RKO (cell line): Measurements from ENCODE around the gene ARFGAP2.
"Not testable (repeated sequence)": the region's sequence is repeated elsewhere in the genome, so short reads cannot be mapped to it uniquely, and the experiment has no call there.

Source experiments
- DNase-seq: peaks from one replicate; pipeline ENCODE4 v3.0.0-alpha.2; 2016; ENCODE audit warnings: low spot score

The ARFGAP2 gene

GRCh38 chr11:47148270-47148669, 28.4 kb downstream of the ARFGAP2 start:
- no peak for DNase-seq

DNA sequence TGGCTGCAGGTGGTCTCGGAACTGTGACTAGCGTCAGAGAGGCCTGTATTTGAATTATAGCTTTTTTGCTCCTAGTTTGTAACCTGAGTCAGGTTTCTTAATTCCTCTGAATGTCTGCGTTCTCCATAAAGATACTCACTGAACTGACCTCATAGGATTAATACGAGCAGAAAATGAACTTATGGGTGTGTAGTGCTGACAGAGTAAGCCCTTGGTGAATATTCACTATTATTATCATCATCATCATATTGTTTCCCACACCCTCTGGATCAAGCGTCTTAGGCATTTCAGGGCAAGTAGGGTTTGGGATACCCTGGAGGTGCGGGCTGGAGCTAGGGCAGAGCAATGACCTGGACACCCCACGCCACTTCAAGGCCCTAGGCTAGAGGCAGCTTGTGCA, 29.0 kb downstream of the ARFGAP2 start:
- no peak for DNase-seq

- no peak for DNase-seq
These were observed 29.4 kb downstream of the ARFGAP2 start for GRCh38 chr11:47147250-47147649.

GRCh38 chr11:47144541-47144940, 32.1 kb downstream of the ARFGAP2 start:
- no peak for DNase-seq

DNA sequence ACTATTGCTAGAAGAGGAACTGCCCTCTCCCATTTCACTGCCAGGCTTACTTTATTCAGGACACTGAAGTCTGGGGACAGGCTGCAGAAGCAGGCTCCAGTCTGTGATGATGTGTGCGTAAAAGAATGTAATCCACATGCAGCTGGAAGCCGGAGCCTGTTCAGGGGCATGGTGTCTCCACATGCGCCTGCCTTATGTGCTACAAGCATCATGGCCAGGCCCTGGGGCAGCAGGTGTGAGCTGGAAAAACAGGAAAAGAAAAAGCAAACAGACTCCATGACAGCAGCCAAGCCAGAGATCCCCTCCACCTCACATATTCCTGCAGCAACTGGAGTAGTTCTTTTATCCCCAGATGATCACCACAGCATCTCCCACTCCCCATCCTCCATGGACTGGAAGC, 33.4 kb downstream of the ARFGAP2 start:
- no peak for DNase-seq

DNA sequence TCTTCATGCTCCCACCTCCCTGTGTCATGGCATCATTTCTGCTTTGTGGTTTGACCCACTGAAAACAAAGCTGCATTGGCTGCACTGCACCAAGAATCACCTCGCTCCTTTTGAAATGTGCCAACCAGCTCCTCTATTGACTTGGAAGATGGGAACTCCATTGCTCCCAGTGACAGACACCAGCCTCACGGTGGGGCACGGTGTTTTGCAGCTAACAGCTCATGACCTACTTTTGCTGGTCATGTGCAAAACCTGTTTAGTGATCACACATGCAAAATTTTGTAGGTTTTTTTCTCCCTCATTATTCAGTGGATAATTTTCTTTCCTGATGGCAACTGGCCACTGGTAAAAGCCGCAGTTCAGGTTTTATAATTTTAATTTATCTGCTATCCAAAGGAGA, 36.8 kb downstream of the ARFGAP2 start:
- DNase-seq, result no peak

- no peak for DNase-seq
These were observed 39.2 kb downstream of the ARFGAP2 start for GRCh38 chr11:47137476-47137875.

DNA sequence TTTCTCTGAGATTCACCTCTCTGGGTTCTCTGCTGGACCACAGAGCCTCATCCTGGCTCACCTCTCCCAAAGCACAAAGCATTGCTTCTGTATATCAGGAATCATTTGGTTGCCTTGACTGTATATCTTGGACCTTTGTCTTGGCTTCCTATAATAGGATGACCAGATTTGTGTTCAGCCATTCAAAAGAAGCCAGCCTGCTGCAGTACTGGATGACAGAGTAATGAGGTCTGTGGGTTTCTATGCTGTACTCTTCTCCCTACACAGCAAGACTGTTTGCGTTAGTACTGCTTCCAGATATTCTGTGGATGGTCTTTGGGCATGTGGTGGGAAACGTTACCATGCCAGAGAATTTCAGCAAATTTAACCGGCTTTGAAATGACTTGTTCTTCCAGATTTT, 39.8 kb downstream of the ARFGAP2 start:
- DNase-seq, result no peak

DNA sequence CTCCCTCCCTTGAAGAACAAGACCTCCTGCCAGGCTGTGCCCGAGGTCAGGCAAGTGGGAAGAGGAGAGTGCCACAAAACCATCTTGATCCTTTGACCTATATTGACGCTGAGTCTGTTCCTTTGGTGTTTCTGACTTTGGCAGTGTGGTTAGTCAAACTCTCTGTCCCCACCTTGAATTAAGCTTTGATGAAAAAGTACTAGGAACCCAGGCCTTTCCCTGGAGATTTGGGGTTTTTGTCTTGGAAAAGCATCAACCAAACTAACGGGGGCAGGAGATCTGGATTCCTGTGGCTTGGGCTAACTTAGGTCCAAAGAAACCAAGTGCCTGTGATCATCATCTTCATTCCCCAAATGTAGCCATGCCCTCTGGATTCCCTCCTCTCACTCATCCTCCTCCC, 40.4 kb downstream of the ARFGAP2 start:
- no peak for DNase-seq

GRCh38 chr11:47132981-47133380, 43.7 kb downstream of the ARFGAP2 start:
- no peak for DNase-seq

- DNase-seq, result no peak
These were observed 44.2 kb downstream of the ARFGAP2 start for GRCh38 chr11:47132490-47132889.

GRCh38 chr11:47131136-47131535, 45.5 kb downstream of the ARFGAP2 start:
- no peak for DNase-seq

GRCh38 chr11:47130543-47130942, 46.1 kb downstream of the ARFGAP2 start:
- DNase-seq, result no peak

GRCh38 chr11:47127213-47127612, 49.5 kb downstream of the ARFGAP2 start:
- no peak for DNase-seq

DNA sequence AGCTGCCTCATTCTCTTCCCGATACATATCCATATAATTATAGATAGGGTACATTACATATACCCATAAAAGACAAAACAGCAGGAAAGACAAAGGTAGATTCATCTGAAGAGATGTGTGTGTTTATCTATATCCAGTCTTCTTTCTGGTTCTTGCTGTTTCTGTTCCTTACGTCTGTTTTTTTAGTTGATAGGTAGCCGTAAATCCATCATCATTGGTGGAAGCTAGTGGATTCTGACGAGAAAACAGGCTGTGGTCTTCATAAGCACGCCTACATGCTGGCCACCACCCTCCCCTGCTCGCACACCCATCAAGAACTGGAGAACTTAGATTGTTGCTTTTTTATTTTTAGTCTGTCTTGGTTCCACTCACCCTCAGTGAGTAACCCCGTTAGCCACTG, 51.6 kb downstream of the ARFGAP2 start:
- no peak for DNase-seq

DNA sequence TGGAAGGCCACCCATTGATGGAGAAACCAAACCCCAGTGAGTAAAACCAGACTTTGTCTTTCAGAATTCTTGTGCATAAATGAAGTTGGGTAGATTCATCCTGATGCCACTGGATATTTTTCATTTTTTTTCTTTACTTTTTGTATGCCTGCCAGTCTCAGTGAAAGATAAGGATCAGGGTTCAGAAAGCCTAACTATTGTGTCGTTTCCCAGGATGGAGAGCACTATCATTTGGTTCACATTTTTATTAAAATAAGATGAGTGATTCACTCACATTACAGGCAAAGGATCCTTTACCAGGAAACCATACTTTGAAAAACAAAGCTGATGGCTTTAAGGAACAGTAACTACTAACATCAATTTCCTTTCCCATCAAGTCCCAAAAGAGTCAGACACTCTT, 52.0 kb downstream of the ARFGAP2 start:
- no peak for DNase-seq

DNA sequence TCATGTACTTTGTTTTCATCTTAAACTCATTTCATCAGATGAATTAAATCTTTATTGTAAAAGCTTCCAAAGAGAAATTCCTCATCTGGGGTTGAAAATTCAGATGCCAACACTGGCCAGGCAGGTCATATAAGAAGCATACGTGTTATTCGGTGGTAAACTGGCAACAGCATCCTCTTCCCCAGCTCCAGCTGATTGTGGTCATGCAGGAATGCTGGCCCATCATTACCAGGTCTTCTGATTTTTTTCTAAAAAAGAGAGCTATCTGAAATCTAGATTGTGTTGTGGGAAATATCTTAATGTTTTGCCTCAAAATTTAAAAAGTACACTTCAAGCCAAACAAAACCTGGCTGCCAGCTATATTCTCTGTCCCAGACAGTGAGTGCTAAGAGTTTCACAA, 53.6 kb downstream of the ARFGAP2 start:
- DNase-seq, result no peak

DNA sequence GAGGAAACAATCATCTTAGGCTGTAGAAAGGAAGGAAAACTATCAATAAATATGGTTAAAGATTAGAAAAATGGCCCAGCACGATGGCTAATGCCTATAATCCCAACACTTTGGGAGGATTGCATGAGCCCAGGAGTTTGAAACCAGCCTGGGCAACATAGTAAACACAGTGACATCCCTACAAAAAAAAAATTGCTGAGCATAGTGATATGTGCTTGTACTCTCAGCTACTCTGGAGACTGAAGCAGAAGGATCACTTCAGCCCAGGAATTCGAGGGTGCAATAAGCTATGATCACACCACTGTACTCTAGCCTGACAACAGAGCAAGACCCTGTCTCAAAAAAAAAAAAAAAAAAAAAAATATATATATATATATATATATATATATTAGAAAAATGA, 54.9 kb downstream of the ARFGAP2 start:
- no peak for DNase-seq

DNA sequence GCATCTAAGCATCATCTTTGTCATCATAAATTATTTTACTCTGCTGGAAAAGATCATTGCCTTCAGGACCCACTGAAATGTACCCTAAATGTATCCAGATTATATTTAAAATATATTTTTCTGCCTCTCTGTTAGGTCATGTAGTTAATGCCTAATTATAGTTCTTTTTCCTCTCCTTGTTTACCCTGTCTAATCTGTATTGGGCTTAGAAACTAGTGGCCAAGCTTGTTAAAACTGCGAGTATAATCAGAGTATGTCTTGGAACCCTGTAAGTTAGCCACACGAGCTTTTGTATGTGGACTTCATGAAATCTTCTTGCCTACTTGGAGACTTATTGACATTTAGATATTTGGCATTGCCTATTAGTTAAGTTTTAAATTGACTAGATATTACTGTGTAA, 55.6 kb downstream of the ARFGAP2 start:
- DNase-seq, result no peak

GRCh38 chr11:47118958-47119688, 57.6 kb downstream of the ARFGAP2 start:
- DNase-seq, result not testable (repeated sequence)
